RCC 7860 (cell line): ENCODE results near the gene MMP1.
A peak's percentile ranks its signal among the peaks of the same experiment; 100 is the strongest.
"Not testable (repeated sequence)": the region's sequence is repeated elsewhere in the genome, so short reads cannot be mapped to it uniquely, and the experiment has no call there.

Experiments
- DNase-seq: peaks from one replicate; pipeline ENCODE4 v3.0.0-alpha.2; 2015; ENCODE audit warnings: low spot score
- FAIRE-seq: peaks from 2 replicates; lab custom pipeline; 2012; peaks lifted over from hg19 to GRCh38; lab: Jason Lieb, UNC

MMP1 gene

DNA sequence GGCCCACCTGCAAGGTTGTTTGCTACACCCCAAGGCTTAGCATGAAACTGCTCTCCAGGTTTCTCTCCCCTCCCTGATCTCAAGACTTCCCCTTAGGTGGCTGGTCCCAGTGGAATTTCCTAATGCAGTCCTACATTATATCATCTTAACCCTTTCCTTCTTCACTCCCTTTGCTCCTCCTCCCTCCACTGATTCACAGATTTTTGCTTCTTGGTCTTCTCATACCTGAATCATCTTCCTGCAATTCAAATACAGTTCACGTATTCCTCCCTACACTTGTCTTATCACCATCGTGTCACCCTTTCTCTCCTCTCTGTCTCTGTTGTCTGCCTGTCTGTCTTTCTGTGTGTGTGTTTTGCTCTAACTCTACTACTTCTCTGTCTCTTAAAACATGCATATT, 34.5 kb downstream of the MMP1 start:
- FAIRE-seq (peak; percentile 67), DNase-seq (peak; percentile 87)

DNA sequence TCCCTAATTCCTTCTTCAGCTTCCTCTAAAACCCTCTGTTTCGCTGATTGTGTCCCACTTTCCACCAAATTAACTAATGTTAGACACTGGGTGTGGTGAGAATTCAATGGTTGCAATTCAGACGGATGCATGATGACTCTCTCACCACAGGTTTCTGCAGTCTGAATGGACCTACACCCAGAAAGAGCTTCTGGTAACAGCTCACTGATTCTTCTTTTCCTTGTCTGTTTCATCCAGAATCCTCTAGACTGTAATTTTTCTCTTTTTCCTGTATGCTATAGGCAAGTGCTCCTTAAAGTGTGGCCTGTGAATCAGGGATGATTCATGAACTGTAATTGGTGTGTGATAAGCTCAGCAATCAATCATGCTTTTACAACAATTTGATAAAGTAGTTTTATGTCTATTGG, 35.6 kb downstream of the MMP1 start:
- FAIRE-seq = peak; percentile 97

DNA sequence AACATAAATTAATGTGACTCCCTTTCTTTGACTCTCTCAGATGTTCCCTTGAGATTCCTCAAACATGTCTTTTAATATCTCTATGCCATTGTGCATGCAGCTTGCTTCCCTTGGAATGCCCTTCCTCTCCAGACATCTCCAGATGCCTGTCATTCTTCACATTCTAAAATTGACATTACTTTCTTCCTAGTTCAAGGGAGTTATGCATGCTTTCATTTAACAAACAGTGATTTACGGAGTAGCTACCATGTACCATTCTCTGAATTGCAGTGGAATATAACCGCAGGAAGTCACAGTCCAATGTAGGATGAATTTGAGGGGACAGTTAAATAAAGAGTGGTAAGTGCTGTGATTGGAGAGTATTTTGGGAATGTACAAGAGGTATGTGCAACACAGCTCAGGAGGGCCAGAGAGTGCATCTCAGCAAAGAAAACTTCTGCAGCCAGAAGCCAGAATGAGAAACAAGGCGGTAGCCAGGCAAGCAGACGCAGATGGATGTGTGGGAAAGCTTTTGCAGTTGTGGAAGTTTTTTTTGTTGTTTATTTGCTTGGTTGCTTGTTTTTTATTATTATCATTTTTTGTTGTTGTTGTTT, 36.2 kb downstream of the MMP1 start:
- FAIRE-seq (peak; percentile 54), DNase-seq (peak; percentile 71)

More for the DNA sequence above, 35.6 kb downstream of the MMP1 start:
- DNase-seq = peak; percentile 91

DNA sequence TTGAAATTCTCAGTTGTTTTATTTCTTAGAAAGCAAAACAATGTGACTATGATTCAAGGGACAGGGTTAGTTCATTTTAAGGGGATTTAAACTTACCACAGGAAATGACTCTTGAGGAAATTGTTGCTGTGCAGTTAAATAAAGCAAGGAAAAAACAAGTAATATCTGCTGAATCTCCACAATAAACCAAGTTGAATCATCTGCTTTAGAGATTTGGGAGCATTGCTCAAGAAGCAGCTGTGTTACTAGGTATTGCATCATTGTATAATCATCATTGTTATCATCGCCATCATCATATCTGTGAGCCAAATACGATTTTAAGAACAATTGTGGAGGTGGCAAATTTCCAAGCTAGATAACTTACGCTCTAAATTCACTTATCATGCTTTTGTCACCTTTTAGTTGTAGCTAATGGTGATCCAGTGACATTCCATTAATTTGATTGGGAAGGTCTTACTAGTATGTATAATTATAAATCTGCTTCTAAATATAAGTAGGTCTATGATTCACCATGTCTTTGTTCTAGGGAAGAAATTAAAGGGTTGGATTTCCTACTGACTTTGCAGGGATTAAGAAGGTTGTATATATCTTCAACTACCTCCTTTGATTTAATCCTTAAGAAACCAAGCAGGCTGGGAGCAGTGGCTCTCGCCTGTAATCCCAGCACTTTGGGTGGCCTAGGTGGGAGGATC, 37.5 kb downstream of the MMP1 start:
- FAIRE-seq = peak; percentile 81
- DNase-seq = peak; percentile 94

DNA sequence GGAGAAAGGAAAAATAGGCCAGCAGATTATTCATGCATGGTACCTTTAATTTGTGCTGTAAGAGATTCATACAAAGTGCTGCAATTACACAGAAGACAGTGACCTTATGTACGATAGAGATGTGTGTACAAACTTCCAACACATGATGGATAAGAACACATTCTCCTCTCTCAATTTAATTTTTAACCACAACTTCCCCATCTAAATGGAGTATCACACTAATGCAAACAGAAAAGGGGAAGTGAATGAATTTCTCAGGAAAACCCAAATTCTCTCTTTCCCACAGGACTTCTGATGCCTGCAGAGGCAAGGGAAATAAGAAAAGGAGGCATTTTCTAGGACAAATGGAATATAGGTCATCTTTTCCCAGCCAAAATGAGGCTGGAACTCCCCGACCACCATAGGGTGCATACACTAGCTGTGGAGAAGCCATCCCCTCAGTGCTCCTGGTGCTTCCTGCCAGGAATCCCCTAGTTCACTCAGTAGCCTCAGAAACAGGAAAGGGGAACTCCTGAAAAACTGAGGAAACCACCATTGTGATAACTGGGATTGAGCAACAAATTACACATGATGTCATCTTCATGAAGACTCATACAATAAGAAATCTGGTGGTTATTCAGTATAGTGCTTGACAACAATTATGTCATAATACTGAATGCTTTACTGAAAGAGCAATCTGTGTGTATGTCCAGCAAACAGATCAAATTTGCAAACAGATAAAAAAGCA, 40.0 kb downstream of the MMP1 start:
- peak; percentile 11 for FAIRE-seq
- DNase-seq = peak; percentile 81

DNA sequence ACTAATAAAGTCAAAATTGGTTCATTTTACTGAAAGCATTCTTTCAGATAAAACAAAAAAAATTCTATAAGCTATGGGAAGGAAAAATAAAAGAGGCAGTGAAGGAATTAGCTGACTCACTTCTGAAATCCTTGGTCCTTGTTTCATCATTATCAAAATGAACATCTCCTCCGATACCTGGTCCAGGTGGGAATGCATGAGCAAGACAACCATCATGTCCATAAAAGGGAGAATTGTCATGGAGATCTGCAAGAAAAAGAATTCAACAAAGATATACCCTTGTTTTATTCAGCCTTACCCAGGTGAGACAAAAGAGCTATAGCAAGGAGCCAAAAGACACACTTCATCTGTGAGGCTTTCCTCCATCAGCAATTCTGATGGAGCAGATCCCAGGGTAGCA, 44.7 kb downstream of the MMP1 start:
- DNase-seq (no peak), FAIRE-seq (no peak)

DNA sequence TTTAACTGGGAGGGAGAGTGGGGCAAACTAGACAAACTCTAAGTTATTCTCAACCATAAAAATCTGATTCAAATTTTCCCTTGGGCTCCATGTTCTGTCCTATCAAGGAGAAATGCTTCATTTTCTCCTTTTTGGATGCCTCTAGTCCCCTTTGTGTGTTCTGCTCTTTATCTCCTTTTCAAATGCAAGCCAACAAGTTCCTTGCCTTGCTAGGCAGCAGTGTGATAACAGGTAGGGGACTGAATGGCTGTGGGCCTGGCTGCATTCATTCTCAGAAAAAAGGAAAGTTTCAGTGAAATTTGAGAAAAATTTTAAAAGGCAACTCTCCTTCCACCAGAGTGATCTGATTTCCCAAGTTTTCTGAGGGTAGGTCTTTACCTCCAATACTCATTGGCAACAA, 46.3 kb downstream of the MMP1 start:
- FAIRE-seq = no peak
- no peak for DNase-seq

DNA sequence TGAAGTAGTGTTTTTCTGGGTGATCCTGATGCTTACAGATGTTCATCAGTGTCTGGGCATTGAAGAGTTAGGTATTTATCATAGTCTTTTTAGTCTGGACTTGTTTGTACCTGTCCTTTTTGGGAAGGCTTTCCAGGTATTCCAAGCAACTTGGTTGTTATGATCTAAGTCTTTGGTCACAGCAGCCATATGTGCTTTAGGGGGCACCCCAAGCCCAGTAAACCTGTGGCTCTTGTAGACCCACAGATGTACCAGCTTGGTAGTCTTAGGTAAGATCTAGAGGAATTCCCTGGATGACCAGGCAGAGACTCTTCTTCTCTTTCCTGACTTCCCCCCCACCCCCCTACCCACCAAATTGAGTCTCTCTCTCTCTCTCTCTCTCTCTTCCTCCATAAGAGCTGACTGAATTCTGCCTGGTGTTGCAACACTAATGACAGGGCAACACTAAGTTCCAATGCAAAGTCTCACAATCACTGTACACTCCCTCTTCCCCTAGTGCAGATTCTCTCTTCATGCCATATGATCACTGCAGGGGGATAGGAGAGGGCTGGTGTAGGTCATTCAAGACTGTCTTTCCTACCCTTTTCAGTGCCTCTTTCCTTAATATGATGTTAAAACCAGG, 48.7 kb downstream of the MMP1 start:
- no peak for FAIRE-seq
- DNase-seq = no peak

DNA sequence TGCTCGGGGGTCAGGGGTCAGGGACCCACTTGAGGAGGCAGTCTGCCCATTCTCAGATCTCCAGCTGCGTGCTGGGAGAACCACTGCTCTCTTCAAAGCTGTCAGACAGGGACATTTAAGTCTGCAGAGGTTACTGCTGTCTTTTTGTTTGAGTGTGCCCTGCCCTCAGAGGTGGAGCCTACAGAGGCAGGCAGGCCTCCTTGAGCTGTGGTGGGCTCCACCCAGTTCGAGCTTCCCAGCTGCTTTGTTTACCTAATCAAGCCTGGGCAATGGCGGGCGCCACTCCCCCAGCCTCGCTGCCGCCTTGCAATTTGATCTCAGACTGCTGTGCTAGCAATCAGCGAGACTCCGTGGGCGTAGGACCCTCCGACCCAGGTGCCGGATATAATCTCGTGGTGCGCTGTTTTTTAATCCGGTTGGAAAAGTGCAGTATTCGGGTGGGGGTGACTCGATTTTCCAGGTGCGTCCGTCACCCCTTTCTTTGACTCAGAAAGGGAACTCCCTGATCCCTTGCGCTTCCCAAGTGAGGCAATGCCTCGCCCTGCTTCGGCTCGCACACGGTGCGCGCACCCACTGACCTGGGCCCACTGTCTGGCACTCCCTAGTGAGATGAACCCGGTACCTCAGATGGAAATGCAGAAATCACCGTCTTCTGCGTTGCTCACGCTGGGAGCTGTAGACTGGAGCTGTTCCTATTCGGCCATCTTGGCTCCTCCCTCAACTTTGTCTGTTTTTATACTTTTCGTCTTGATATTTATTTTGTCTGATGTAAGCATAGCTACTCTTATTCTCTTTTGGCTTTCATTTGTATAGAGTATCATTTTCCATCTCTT, 51.0 kb downstream of the MMP1 start:
- not testable (repeated sequence) for FAIRE-seq, DNase-seq
